ENCODE data around the gene ZFYVE19. TPM values are rescaled to one million over a fixed set of nuclear protein-coding genes. Genes with fewer than 3 reads are reported as not detected.

ZFYVE19 gene
- total RNA-seq, 1 donor from 2014 or later: 25.2 TPM

DNA sequence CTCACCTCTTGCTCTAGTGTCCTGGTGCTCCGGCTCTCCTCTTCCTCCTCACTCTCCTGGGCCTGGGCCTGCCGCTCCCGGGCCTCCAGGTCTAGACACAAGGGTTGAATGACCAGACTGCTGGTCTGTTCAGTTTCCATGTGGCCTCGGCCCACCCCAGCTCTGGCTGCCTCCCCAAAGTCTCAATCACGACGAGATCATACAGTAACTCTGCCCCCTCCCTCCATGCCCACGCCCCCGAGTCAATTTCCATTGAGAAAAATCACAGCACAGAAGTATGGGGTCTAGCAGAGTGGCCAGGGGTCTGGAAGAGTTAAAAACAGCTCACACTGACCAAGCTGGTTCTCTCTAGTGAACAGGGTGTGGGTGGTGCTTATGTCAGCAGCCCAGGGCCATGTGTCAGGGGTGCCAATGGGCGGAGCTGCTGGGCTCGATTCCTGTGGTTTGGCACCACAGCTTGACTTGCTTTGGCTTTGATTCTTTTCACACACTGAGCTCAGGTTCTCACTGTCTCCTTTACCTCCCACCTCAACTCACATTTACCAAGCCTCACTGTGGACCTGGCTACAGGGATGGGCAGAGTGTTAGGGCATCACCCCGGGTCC is 30.2 kb upstream of the ZFYVE19 start:
- H3K27me3 Mint-ChIP-seq: no peaks in the 10 kb centered on the region
- CTCF ChIA-PET: interaction anchor here (1.1 to 1.4 kb wide), 2 partner anchors 29 to 187 kb away, joined by 3 read pairs; no protein-coding TSS in a partner anchor
- TF ChIP-seq, protein P1, sequence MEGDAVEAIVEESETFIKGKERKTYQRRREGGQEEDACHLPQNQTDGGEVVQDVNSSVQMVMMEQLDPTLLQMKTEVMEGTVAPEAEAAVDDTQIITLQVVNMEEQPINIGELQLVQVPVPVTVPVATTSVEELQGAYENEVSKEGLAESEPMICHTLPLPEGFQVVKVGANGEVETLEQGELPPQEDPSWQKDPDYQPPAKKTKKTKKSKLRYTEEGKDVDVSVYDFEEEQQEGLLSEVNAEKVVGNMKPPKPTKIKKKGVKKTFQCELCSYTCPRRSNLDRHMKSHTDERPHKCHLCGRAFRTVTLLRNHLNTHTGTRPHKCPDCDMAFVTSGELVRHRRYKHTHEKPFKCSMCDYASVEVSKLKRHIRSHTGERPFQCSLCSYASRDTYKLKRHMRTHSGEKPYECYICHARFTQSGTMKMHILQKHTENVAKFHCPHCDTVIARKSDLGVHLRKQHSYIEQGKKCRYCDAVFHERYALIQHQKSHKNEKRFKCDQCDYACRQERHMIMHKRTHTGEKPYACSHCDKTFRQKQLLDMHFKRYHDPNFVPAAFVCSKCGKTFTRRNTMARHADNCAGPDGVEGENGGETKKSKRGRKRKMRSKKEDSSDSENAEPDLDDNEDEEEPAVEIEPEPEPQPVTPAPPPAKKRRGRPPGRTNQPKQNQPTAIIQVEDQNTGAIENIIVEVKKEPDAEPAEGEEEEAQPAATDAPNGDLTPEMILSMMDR (IDR thresholded peaks at IDR 0.05): no peak
- POLR2A ChIA-PET: interaction anchor here (0.6 to 2.4 kb wide), 3 partner anchors 13 to 82 kb away, joined by 3 to 7 read pairs (median 3); partner anchors contain the start of genes GCHFR and RAD51
- no peak for ATAC-seq (ENCODE audit: low read depth)
- no peak for DNase-seq
- H3K4me1 Mint-ChIP-seq: peaks cover 12% of the 10 kb centered on the region
- intact Hi-C loops (cut with micrococcal nuclease): no loop called here
- H3K36me3 Mint-ChIP-seq (ENCODE audit: low read depth): peaks cover 56% of the 10 kb centered on the region
- no peak overlapping the region for H3K27ac Mint-ChIP-seq
- H3K9me3 Mint-ChIP-seq: no peaks in the 10 kb centered on the region
- no peak overlapping the region for H3K4me3 Mint-ChIP-seq

DNA sequence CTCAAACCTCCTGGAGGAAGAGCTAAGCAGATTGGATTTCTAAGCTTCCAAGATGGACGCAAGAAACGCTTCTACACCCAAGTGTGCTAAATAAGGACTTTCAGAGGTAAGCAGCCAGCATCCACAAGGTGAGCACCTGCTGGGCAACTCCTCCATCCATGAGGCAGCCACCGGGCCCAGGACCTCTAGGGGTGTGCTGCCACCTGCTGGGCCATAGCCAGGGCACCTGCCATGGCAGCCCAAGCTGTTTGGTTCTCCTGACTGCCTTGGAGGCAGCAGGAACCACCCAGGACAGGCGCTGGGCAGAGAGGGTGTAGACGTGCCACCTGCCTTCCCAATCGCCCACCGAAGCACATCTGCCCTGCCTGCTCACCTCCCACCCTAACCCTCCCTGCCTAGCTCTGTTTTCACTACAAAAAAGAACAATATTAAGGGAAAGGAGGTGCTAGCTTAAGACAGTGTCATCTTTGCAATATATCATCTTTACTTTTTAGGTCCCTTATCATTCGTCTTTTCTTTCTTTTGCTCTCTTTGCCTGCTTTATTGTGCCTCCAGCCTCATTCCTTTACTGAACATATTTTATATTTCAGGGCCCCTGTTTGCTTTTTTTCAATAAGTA is 24.2 kb upstream of the ZFYVE19 start:
- ATAC-seq (ENCODE audit: low read depth): peak; percentile 100
- intact Hi-C loops (cut with micrococcal nuclease): loop anchor here (1.0 to 10.0 kb wide), 11 partner anchors 13 to 418 kb away; partner anchors contain the start of genes BAHD1, C15orf62, RAD51 and RMDN3
- CTCF ChIA-PET: interaction anchor here (0.7 to 4.7 kb wide), 29 partner anchors 8 to 263 kb away, joined by 3 to 81 read pairs (median 5); partner anchors contain the start of genes C15orf62, CCDC32, RAD51 and RPUSD2
- H3K27me3 Mint-ChIP-seq: no peaks in the 10 kb centered on the region
- H3K4me1 Mint-ChIP-seq: peaks cover 12% of the 10 kb centered on the region
- peak overlapping the region; percentile 18 for H3K27ac Mint-ChIP-seq
- no peak overlapping the region for H3K4me3 Mint-ChIP-seq
- TF ChIP-seq, protein P1 (IDR thresholded peaks at IDR 0.05): no peak
- H3K9me3 Mint-ChIP-seq: no peaks in the 10 kb centered on the region
- POLR2A ChIA-PET: interaction anchor here (0.5 to 1.4 kb wide), 8 partner anchors 13 to 215 kb away, joined by 3 to 13 read pairs (median 6); partner anchors contain the start of genes C15orf62, GCHFR, RAD51 and VPS18
- peaks cover 15% of the 10 kb centered on the region for H3K36me3 Mint-ChIP-seq (ENCODE audit: low read depth)
- DNase-seq: peak; percentile 76

DNA sequence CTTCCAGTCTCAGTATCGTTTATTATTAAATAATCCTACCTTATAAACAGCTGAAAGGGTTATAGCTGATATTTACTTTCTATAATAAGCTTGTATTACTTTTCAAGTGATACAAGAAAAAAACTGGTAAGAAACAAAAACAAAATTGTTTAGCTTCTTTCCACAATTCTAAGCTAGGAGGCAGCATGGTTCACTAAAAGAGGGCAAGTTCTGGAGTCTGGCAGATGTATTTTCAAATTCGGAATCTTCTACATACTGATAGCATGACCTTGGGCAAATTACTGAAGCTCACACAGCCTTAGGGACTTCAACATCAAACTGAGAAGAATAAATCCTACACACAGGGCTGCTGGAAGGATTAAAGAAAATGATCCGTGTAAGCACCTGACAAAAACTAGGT is 21.7 kb upstream of the ZFYVE19 start:
- Mint-ChIP-seq H3K36me3 (ENCODE audit: low read depth) (peaks cover 11% of the 10 kb centered on the region), H3K4me1 (peaks cover 16% of the 10 kb centered on the region), H3K4me3 (no peak overlapping the region), H3K27ac (no peak overlapping the region), H3K9me3 (no peaks in the 10 kb centered on the region), H3K27me3 (no peaks in the 10 kb centered on the region)
- ChIA-PET CTCF (interaction anchor here (0.7 to 4.7 kb wide), 6 partner anchors 28 to 266 kb away, joined by 3 to 48 read pairs (median 4); no protein-coding TSS in a partner anchor), POLR2A (no interaction called here)
- no peak for ATAC-seq (ENCODE audit: low read depth)
- intact Hi-C loops (cut with micrococcal nuclease): loop anchor here (10.0 kb wide), 1 partner anchor 420 kb away; no protein-coding TSS in a partner anchor
- TF ChIP-seq, protein P1 (IDR thresholded peaks at IDR 0.05): no peak
- DNase-seq: no peak

DNA sequence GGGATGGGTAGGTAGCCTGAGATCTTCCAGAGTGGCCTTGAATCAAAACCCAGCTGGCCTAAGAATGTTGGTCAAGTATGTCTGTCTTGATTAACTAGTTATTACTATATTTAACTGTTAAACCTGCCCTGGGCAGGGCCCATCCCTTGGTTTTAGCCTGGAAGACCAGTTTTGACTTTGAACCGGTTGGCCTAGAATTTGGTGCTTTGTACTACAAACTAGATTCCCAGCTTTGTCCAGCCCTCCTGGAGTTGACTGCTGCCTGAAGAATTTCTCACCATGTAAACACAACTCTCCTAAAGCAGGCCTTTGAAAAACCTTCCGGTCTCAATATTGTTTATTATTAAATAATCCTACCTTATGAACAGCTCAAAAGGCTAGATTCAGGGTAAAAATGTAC is 21.1 kb upstream of the ZFYVE19 start:
- CTCF ChIA-PET: interaction anchor here (1.0 to 3.6 kb wide), 3 partner anchors 39 to 267 kb away, joined by 4 to 12 read pairs (median 5); no protein-coding TSS in a partner anchor
- TF ChIP-seq, protein P1 (IDR thresholded peaks at IDR 0.05): no peak
- H3K27me3 Mint-ChIP-seq: no peaks in the 10 kb centered on the region
- H3K4me1 Mint-ChIP-seq: peaks cover 16% of the 10 kb centered on the region
- H3K4me3 Mint-ChIP-seq: no peak overlapping the region
- no peak for DNase-seq
- POLR2A ChIA-PET: no interaction called here
- H3K9me3 Mint-ChIP-seq: no peaks in the 10 kb centered on the region
- H3K27ac Mint-ChIP-seq: no peak overlapping the region
- peaks cover 11% of the 10 kb centered on the region for H3K36me3 Mint-ChIP-seq (ENCODE audit: low read depth)
- ATAC-seq (ENCODE audit: low read depth): no peak
- intact Hi-C loops (cut with micrococcal nuclease): loop anchor here (10.0 kb wide), 1 partner anchor 421 kb away; no protein-coding TSS in a partner anchor
